Activated CD4-positive, alpha-beta T cell treated with anti-CD3 and anti-CD28 coated beads, Interleukin-2, Interleukin-4, amounts not matched to agents 100 ng/mL and 50 ng/mL, durations not matched to agents 16 hours and 8 hours (primary cell): ENCODE data around the gene ADAM10.
"Not testable (repeated sequence)": the region's sequence is repeated elsewhere in the genome, so short reads cannot be mapped to it uniquely, and the experiment has no call there.

ENCODE experiments used
- DNase-seq: peaks from one replicate; pipeline ENCODE4 v3.0.0-alpha.2; 2020; ENCODE audit warnings: low spot score

ADAM10 gene, protein sequence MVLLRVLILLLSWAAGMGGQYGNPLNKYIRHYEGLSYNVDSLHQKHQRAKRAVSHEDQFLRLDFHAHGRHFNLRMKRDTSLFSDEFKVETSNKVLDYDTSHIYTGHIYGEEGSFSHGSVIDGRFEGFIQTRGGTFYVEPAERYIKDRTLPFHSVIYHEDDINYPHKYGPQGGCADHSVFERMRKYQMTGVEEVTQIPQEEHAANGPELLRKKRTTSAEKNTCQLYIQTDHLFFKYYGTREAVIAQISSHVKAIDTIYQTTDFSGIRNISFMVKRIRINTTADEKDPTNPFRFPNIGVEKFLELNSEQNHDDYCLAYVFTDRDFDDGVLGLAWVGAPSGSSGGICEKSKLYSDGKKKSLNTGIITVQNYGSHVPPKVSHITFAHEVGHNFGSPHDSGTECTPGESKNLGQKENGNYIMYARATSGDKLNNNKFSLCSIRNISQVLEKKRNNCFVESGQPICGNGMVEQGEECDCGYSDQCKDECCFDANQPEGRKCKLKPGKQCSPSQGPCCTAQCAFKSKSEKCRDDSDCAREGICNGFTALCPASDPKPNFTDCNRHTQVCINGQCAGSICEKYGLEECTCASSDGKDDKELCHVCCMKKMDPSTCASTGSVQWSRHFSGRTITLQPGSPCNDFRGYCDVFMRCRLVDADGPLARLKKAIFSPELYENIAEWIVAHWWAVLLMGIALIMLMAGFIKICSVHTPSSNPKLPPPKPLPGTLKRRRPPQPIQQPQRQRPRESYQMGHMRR

DNA sequence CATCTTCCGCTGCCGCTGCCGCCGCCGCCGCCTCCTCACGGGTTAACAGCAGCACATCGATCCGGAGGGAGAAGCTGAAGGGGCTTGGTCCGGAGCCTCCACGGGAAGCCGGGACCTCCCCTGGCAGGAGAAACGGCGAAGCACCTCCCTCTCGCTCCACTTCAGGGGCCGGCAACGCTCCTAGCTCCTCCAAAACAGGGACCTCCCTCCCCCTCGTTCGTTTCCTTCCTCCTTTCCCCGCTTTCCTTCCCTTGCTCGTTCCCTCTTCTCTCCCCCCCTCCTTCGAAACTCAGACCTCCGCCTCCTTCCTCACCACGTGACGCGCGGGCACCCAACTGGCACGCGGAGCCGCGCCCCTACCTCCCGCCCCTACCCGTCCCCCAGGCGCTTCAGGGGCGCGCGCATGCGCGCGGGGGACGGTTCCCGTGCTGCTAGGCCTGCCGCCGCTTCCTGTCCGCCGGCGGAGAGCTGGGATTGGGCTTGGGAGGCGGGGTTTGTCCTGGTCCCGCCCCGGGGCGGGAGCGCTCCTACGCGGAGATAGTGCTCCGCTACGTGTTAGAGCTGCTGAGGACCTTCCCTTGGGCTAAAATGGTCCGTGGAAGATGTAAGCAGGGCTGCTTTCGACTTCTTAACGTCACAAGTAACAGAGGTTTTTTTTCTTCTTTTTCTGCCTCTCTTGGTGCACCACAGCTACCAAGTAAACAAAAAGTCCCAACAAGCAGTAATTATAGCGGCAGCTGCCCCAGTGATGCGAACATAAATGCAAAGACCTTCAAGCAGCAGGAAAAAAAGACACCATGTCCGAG is at the start of gene ADAM10:
ADAM10 (minus strand) TSS at position 176 of the 806 bp plus-strand sequence; CDS start at position 3, 173 bp downstream.
- DNase-seq = peak; percentile 99

DNA sequence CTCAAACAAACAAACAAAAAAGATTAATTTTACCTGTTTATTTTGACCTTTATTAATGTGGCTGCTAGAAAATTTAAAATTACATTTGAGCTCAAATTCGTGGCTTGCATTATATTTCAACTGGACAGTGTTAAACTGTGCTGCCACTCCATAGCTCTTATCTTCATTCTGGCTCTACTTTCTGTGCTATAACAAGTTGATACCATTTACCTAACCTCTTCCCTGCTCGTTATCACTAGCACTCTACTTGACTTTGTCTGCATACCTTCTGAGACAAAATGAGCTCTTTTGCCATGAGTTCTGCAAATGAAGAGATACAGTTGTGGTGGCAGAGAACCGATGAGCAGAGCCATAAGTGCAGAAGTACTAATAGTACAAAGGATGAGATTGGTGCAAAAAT is 48.0 kb upstream of the ADAM10 start:
- DNase-seq = no peak

DNA sequence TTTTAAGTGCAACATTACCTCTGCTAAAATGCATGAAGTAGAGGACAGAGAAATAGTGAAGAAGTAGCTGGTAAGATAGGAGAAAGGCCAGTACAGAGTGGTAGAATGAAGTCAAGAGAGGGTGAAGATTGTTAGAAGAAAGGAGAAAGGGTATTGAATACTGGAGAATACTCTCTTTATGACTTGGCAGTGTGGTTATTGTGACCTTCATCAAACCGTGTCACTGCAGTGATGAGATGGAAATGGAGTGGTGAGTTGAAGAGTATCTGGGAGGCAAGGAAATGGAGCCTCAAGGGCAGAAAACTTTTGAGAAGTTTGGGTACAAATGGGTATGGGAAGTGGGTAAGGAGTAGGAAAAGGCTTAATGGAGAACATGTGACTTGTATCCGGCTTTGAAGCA is 46.3 kb upstream of the ADAM10 start:
- DNase-seq = peak; percentile 9

DNA sequence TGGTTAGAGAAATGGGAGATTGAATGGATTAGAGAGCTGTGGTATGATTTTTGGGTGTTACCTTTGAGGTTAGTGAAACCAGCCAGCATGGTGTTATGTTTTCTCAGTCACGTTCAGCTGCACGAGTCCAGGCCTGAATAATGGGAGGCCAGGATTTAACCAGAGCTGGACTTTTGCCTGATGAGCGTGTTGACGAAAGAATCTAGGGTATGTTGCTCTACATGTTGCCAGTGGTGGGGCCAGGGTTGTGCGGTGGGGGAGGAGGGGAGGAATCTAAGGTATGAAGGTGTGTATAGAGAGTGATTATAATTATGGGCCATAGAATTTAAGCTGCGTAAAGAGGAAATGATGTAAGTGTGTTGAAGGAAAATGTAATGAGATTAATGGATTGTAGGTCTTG is 44.4 kb upstream of the ADAM10 start:
- DNase-seq = no peak

DNA sequence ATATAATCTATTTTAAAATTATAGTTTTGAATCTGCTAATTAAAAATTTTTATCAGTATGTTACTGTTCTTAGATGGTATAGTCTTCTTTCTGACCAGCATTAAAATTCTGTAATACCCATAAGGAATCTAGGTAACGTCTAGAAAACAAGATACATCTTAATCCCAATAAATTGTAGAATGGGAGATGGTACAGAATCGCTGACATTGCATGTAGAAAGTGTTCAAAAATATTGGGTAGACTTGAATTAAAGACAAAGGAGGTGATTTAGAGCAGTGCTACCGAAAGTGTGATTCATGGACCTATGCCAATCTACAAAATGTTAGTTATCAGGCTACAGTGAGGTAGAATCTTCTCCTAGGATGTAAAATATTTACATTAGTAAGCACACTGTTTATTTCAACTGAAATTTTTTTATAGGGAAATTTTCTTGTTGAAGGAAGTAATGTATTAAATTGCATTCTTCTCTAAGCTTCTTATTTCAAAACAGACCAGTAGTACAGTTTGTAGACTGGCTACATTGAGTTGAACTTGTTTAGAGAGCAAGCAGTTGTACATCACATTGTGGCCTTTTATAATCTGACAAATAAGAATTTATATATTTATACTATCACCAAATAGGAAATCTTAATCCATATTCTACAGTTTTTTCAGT is 38.7 kb upstream of the ADAM10 start:
- no peak for DNase-seq

DNA sequence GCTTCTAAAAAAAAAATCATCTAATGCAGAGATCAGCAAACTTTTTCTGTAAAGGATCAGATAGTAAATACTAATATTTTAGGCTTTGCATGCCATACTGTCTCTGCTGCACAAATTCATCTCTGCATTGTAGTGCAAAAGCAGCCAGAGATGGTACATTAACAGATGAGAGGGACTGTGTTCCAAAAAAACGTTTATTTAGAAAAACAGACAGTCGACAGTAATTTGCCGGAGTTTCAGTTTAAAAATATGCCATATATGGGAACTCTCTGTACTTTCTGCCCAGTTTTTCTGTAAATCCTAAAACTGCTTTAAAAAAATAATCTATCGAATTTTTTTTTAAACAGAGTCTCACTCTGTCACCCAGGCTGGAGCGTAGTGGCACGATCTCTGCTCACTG is 35.8 kb upstream of the ADAM10 start:
- DNase-seq = no peak

DNA sequence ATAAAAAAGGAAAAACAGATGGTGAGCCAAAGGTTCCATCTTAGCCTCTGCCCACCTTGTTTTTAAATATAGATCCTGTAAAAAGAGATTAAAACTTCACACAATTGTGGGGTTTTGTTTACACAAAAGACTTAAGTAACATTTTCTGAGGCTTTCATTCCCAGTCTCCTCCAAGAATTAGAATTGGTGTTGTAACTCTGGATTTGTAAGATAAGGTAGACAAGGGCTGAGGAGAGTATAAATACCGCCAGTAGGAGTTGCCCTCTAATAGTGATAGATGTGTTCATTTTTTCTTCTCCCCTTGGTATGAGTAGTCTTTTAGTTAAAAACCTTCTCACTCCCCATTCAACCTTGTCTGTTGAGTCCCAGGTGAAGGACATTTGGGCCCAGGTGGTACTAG is 30.0 kb upstream of the ADAM10 start:
- no peak for DNase-seq

DNA sequence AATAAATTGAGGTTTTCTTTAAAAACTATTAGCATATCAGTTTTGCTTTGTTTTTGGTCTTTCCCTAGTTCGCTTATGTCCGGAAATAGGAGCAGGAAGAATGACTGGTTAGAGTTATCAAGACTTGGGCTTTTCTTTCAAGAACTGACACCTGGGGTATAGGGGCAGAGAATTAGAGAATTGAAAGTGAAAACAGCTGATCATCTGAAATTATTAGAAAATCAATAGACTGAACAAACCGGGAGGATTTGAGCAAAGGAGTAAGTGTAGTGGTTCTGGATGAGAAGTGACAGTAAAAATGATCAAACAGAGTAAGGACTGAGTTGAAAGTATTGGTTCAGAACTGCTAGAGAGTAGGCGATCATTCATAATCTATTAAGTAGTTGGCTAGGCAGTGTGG is 27.6 kb upstream of the ADAM10 start:
- no peak for DNase-seq

DNA sequence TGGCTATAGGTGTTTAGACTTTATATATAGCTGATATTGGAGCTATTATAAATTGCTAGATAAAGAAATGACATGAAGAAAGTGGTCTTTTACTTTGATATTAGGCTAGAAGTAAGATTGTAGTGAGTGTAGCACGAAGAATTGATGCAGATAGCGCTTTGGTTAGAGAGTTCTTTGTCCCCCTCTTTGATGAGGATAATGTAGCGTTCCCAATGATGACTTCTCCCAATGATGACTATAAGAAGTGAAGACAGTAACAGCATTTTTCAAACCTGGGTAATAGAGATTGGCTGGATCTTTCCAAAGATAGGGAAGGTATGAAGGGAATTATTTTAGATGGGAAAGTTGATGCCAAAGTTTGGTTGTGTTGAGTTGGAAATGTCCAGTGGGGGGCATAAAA is 25.9 kb upstream of the ADAM10 start:
- DNase-seq = no peak

DNA sequence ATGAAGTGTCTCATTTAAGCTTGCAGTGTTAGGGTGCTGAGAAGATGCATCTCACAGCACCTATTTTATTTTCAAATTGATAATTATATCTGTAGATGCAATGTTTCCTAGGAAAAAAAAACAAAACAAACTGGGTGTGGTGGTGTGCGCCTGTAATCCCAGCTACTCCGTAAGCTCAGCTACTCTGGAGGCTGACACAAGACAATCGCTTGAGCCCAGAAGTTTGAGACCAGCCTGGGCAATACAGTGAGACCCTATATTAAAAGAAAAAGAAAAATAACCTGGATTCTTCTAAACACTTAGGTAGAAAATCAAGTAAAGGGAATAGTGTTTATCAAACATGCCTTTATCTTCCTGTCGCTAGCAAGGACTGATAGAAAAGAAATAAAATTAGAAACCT is 23.5 kb upstream of the ADAM10 start:
- DNase-seq = no peak

DNA sequence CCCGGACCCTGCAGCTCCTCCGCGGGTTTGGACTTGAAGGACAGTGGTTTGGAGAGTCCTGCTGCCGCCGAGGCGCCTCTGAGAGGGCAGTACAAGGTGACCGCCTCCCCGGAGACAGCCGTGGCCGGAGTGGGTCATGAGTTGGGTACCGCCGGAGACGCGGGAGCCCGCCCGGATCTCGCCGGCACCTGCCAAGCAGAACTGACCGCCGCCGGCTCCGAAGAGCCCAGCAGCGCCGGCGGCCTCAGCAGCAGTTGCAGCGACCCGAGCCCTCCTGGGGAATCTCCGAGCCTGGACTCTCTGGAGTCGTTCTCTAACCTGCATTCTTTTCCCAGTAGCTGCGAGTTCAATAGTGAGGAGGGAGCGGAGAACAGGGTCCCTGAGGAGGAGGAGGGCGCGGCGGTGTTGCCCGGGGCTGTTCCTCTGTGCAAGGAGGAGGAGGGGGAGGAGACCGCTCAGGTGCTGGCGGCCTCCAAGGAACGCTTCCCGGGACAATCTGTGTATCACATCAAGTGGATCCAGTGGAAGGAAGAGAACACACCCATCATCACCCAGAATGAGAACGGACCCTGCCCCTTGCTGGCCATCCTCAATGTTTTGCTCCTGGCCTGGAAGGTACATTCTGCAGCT is 22.2 kb upstream of the ADAM10 start:
- DNase-seq = peak; percentile 14

DNA sequence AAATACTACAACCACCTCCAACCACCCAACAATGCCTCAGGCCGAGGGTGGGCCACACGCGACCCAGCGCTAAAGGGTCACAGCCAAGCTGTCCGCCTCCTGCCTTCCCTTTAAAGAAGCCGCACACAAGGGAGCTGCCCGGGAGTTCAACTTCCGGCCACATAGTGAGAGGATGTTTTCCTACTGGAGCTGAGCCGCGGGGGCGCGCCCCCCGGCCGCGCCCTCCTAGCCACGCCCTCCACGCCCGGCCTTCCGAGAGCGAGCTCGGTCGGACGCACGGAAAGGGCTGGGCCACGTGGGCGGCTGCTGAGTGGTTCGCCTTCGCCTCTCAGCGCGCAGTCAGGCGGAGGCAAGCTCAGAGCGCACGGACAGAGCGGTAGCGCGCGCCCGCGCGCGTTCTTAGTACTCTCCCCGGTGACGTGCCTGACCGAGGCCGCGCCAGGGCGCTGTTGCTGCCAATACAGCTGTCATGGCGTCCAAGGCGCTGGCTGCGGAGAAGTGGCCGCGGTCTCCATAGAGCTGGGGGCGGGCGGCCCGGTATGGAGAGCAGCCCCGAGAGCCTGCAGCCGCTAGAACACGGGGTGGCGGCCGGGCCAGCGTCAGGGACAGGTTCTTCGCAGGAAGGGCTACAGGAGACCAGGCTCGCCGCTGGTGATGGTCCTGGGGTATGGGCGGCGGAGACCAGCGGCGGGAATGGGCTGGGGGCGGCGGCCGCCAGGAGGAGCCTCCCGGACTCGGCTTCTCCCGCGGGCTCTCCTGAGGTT is 21.5 kb upstream of the ADAM10 start, which contains the start of gene MINDY2:
MINDY2 (plus strand) TSS at position 446 of the 764 bp plus-strand sequence; CDS start at position 540, 94 bp downstream.
- peak; percentile 97 for DNase-seq

DNA sequence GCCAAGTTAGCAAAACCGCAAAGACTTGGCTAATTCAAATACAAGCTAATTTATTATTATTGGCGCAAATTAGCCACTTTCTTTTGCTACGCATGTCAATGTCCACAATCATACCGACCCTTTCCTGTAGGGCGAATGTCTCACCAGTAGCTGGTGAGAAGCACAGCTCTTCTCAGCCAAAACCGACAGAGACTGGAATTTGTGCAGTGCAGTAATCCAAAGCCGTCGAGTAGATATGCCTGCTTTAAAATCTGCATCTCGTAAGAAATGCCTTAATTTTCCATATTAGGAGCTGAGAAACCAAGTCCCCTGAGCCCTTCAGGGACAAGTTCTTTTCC is 21.0 kb upstream of the ADAM10 start:
- peak; percentile 13 for DNase-seq

DNA sequence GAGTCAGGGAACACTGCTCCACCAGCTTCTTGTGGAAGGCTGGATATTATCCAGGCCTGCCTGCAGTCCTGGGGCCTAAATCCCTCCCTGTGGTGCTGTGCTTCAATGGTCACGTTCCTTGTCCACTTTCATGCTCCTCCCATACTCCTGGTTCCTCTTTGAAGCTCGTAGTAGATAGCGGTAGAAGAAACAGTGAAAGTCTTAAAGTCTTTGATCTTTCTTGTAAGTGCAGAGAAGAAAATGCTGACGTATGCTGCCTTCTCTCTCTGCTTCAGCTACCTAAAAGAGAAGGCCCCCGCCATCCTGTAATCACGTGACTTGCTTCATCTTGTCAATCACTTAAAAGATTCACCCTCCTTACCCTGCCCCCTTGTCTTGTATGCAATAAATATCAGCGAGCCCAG is 19.1 kb upstream of the ADAM10 start:
- DNase-seq = not testable (repeated sequence)

DNA sequence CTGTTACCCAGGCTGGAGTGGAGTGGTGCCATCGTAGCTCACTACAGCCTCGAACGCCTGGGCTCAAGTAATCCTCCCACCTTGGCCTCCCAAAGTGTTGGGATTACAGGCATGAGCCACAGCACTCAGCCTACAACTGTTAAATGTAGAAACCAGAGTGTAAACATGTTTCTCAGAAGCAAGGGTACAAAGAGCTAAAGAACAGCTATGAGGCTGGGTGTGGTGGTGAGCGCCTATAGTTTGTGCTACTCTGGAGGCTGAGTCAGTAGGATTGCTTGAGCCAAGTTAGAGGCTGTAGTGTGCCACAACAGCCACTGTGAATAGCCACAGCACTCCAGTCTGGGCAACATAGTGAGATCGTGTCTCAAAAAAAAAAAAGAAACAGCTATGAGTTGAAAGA is 16.8 kb upstream of the ADAM10 start:
- DNase-seq = no peak

DNA sequence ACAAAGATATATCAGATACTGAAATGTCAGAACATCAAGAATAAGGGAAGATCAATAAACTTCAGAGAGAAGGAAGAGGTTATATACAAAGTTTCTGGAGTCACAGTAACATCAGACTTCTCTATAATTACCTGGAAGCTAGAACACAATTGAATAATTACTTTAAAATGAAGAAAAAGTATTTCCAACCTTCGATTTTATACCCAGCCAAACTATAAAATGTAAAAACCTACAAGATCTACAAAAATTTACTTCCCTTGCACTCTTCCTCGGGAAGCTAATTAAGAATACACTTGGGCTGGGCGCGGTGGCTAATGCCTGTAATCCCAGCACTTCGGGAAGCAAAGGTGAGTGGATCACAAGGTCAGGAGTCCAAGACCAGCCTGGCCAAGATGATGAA is 15.0 kb upstream of the ADAM10 start:
- DNase-seq = no peak

DNA sequence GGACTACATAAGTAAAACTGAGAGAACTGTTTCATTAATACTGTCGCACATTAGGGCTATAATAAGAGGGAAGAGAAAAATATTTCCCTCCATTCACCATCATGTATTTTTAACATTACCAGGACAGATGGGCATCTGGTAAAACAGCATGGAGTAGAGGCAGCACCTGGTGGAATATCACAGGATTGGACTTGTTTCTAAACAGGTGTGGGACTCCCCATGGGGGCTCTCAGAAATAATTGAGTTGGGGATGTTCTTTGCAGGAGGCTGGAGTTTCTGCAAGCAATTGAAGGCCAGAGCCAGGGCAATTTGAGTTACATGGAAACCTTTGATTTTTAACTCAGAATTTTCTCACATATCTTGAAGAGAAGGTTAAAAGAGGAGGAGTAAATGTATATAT is 13.2 kb upstream of the ADAM10 start:
- DNase-seq = no peak

DNA sequence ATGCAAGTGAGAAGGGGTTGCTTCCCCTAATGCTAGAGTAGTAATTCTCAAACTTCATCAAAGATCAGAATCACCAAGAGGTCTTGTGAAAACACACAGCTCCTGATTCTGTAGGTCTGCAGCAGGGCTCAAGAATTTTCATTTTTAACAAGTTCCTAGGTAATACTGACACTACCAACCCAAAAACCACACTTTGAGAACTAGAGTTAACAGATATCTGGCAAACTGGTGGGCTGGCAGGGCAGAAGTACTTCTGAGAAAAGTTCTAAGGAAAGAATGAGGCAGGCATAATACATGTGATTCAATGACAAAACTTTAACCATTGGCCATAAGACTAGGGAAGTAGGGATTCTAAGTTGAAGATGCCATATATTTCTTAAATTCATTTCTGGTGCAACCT is 12.8 kb upstream of the ADAM10 start:
- DNase-seq = no peak

DNA sequence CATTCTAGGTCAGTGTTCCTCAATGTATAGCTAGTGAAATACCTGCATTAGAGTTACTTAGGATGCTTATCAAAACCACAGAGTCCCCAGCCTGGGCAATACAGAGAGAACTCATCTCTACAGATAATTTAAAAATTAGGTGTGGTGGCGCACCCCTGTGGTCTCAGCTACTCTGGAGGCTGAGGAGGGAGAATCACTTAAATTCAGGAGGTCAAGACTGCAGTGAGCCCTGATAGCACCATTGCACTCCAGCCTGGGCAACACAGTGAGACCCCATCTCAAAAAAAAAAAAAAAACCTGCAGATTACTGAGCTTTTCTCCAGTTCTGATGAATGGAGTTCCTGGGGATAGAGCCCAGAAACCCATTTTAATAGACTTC is 11.5 kb upstream of the ADAM10 start:
- DNase-seq = no peak

DNA sequence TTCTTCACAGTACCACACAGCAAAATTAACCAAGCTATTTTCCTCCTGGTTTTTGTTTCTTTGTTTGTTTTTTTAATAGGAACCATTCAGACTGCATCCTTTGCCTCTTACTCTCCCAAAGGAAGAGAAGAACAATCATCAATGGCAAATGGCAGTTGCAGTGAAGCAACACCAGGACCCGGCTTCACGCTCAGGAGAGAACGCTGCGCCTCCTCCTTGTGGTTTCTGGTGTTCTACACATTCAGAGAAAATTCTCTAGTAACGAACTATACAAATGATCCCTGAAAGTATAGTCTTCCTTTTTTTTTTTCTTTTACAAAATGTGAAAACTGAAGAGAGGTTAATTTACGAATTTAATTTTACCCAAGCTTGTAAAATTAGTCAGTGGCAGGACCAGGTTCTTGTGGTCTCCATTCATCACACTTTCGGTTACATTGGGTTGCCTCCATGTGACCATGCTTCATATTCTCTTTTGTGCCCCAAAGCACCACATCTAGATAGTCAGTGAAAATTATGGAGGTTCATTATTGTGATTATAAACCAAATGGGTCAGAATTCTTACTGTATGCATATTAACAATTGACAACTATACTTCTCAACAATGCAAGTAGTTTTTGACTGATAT is 11.0 kb upstream of the ADAM10 start:
- no peak for DNase-seq
